ENCODE measurements around the gene ZNF518B.

ZNF518B gene, protein sequence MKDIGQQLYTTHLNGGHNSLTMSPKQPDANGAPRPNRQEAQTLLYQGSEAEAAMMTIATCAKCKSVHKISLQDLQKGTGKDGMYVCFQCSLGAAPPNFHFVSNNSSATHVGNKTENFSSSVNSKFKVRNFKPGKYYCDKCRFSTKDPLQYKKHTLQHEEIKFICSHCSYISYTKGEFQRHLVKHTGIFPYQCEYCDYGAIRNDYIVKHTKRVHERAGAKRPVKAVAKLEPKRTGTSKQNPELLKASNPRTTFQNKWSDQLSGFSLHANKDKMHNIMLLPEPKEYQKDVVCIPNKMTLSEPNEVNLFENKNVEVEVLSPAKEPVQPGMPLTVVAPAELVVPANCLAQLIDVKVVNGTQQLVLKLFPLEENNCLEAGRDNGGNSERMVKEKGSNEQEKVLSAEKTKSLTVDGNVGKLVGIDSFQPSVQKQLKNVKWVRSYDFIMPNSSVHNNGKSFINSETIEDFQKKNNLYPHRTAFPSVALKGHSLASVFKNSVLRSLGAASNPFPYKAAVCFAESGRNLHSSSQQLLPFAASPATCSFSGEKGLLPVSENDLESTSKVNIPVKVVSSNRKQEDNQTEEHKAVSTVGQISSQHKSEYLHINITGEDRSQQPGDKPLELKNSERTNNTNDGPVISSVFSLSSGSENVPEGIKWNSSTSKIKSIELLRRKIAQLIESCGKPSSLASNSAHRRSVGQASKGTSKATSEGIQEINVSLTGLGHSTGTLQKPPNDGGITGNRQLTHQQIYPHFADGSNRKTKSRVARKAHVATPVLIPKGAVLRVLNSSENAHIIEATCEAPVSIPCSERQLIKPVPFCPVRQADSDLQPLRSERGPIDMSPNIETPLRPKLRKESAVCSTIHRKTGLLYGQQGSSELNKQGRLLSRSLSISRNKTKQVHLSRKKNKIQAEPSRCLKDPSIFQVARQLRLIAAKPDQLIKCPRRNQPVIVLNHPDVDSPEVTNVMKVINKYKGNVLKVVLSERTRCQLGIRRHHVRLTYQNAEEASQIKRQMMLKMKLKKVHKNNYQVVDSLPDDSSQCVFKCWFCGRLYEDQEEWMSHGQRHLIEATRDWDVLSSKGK

DNA sequence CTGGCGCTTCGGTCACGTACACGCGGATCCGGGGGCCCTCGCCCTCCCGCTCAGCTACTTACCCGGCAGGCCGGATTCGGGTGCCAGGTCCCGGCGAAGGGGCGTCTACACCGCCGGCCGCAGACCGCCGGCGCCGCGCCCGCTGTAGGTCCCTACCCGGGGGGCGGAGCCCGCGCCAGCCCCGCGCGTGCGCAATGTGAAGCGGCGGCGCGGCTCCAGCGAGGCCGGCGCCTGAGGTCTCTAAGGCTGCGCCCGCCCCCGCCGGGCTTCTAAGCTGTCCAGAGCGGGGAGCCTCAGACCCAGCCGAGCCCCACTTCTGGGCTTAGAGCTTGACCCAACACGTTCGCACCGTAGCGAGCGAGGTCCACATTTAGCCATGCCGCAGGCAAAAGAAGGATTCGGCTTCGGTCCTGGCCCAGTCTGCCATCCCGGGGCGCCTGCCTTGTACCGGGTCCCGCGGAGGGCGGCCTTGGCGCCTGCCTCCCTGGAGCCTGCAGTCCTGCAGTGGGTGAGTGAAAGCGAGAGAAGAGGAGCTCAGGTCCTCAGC lies at the start of gene ZNF518B:
Gene ZNF518B (minus strand): TSS at position 172 of the 547 bp plus-strand sequence. CDS start 11,098 bp downstream, outside the sequence.
- peak; percentile 73 for DNase-seq (ENCODE audit: low spot score)

- DNase-seq (ENCODE audit: low spot score): no peak
Measured at GRCh38 chr4:10506077-10506476, 48.9 kb upstream of the ZNF518B start.

DNA sequence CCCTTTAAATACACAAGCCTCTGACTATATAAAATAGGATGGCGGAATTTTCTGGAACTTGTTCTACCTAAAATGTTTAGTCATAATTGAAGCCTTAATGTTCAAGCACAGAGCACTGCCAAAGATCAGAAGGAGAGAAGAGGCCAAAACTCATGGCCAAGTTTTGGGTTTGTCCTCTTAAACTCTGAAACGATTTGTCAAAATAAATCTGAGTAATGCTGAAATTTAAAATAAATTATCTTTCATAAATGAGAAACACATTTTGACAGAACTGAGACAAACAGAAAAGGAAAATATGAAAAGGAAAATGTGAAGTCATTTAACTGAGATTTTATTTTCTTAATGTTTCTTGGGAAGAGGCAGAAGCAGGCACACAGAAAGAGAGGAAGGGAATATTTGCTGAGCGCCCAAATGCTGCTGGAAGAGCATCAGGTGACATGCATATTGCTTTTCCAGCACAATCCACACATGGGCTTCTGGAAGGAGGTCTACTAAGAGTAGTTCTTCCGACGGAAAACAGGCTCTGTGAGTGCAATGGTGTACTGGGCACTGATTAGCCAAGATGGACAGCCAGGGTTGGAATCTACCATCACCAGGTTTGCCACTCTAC lies 47.4 kb upstream of the ZNF518B start:
- DNase-seq (ENCODE audit: low spot score): no peak

DNA sequence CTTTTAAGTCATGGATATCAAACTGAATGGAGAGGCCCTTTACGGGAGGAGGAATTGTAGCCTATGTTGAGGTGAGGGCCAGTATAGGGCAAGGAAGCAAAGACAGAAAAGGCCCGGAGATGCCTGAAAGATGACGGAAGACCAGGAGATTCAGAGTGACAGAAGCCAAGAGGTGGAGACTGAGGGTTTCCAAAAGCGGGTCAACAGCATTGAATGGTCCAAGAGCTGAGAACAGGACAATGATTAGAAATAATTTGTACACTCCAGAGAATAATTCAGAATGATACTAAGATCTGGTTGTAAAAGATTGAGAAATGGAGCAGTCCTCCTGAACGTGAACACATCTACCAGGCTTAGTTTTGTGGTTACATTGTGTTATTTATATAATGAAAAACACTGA lies 45.5 kb upstream of the ZNF518B start:
- no peak for DNase-seq (ENCODE audit: low spot score)

DNA sequence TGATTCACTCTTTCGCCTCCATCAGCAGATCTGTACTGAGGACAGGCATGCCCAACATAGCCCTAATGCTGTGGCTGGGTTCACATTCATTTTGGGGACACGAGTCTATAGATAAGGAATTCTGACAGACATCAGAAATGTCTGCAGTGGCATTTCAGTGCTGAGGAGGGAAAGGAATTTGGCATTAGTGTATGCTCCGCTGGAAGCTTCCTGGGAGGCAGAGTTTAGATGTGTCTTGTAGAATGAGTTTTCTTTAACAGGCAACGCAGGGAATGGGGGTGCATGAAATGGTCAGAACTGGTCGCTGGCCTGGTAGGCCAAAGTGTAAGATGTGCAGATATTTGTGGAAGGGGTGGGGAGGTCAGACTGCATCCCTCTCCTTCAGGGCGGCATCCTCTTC lies 43.5 kb upstream of the ZNF518B start:
- DNase-seq (ENCODE audit: low spot score): no peak

GRCh38 chr4:10496200-10496599 lies 39.0 kb upstream of the ZNF518B start:
- no peak for DNase-seq (ENCODE audit: low spot score)

GRCh38 chr4:10495651-10496050 lies 38.4 kb upstream of the ZNF518B start:
- no peak for DNase-seq (ENCODE audit: low spot score)

GRCh38 chr4:10492464-10492863 lies 35.2 kb upstream of the ZNF518B start:
- no peak for DNase-seq (ENCODE audit: low spot score)

DNA sequence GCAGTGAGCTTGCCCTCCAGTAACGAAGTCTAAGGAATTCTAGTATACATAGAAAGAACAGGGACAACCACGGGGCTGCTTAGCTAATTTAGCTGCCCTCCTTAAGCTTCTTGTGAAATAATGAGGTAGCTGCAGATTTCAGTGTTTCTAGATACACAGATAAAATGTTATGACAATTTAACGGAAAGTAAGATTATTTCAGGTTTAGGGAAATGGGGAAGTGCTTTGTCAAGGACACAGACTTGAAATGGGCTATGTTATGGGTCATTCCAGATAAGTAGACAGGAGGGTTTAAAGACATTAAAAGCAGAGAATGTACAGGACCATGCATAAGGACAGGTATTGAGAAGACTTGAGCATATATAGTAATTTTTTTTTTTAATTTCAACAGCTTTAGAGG lies 34.2 kb upstream of the ZNF518B start:
- DNase-seq (ENCODE audit: low spot score): no peak

DNA sequence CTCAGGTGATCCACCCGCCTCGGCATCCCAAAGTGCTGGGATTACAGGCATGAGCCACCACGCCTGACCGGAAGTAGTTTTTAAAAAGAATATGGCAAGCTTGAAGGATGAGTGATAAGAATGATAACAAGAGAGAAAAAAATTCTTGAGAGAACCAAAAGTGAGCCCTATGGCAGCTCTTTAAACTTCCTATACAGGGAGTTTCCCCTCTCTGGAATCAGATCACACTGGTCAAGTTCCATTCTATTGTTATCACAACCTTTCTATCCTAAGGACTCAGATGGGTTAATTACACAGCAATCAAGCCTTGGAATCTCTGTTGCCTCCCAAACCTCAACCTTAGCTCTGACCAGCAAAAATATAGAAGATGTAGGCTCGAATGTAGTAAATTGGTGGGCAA lies 33.8 kb upstream of the ZNF518B start:
- no peak for DNase-seq (ENCODE audit: low spot score)

DNA sequence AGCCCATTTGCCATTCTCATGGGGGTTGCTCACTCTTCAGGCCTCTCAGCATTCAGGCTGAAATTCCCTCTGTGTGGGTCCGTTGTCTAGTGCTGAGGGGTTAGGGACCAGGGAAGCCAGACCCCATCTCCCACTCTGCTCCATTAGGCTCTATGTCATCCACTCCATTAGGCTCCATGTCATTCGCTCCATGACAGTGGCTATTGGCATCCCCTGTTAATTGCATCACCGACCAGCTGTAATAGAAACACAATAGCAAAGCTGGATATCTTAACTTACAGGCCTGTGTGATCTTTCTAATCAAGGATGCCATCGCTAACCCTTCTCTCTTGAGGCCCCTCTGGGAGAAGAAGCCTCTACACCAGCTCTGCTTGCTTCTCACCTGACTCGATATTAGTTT lies 25.7 kb upstream of the ZNF518B start:
- DNase-seq (ENCODE audit: low spot score): no peak

DNA sequence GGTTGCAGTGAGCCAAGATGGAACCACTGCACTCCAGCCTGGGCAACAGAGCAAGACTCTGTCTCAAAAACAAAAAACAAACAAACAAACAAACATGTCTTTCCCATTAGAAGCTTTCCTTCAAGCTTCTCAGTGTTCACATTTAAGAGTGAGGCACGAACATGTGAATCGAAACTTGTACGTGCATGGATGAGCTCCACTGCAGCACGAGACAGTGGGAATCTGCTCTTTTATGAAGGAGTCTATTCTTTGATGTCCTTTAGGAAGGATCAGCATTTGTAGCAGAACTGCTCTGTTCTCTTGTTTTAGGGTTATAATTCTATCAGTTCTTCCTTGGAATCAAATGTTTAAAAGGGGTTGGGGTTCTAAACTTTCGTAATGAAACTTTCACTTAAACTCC lies 23.4 kb upstream of the ZNF518B start:
- DNase-seq (ENCODE audit: low spot score): no peak

DNA sequence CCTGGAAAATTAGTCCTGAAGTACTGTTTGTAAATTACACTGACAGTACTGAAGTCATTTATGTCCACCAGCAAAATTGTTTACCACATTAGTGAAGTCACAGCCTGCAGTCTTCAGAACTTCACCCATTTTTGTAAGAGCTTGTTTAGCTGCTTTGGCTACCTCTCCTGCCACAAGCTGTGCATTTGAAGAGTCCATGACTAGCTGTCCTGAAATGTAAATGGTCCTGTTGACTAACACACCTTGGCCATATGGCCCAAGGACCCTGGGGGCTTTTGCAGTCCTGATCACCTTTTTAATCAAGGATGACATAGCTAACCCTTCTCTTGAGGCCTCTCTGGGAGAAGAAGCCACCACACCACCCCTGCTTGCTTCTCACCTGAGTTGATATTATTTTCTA lies 21.4 kb upstream of the ZNF518B start:
- DNase-seq (ENCODE audit: low spot score): no peak

- DNase-seq (ENCODE audit: low spot score): no peak
Measured at GRCh38 chr4:10470505-10470904, 13.3 kb upstream of the ZNF518B start.

DNA sequence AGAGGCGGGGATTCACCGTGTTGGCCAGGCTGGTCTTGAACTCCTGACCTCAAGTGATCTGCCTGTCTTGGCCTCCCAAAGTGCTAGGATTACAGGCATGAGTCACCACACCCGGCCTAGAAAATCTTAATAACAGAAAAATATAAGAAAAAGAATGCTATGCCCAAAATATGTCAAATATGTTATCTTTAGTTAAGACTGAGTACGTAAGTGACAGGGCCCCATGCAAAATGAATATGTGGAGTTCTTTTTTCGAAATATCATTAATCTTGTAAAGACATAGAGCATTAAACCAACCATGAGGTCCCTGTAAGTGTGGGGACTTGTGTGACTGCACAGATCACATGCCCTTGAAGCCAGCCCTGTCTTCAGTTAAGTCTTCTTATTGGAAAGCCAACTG lies 8.9 kb upstream of the ZNF518B start:
- DNase-seq (ENCODE audit: low spot score): no peak

DNA sequence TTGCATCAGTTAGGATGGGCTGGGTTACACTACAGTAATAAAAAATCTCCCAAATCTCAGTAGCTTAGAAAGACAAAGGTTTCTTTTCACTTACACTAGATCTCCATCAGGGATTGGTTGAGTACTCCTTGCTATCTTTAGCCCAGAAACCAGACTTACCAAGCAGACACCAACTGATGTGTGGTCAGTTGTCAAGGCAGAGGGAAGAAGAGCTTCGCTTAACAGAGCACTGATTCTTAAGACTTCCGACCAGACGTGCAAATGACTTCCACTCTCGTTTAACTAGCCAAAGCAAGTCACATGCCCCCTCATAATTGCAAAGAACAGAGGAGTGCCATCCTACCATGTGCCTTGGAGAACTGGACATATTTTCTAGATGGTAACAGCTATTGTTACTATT lies 5.7 kb upstream of the ZNF518B start:
- no peak for DNase-seq (ENCODE audit: low spot score)

DNA sequence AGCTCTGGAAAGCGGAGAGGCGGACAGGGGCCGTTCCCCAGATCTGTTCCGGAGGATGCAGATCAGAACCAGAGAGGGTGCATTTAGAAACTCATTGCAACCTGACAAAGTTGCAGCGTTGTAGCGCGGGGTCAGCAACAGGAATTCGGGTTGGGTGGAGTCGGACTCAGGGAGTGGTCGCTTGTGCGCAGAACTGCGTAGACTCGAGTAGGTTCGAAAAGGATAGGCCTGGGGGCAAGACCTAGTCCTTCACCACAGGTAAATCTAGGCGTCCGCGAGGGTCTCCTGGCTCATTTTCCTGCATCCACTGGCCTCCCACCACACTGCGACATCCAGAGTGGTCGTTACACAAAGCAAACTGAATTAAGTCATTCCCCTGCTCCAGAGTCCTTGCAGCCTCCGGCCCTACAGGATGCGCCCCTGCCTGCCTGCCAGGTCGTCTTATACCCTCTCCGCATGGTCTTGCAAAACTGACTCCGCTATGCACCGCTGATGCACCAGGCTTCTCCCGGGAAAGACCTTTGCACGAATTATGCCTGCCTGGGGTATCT lies 4.7 kb upstream of the ZNF518B start:
- no peak for DNase-seq (ENCODE audit: low spot score)

DNA sequence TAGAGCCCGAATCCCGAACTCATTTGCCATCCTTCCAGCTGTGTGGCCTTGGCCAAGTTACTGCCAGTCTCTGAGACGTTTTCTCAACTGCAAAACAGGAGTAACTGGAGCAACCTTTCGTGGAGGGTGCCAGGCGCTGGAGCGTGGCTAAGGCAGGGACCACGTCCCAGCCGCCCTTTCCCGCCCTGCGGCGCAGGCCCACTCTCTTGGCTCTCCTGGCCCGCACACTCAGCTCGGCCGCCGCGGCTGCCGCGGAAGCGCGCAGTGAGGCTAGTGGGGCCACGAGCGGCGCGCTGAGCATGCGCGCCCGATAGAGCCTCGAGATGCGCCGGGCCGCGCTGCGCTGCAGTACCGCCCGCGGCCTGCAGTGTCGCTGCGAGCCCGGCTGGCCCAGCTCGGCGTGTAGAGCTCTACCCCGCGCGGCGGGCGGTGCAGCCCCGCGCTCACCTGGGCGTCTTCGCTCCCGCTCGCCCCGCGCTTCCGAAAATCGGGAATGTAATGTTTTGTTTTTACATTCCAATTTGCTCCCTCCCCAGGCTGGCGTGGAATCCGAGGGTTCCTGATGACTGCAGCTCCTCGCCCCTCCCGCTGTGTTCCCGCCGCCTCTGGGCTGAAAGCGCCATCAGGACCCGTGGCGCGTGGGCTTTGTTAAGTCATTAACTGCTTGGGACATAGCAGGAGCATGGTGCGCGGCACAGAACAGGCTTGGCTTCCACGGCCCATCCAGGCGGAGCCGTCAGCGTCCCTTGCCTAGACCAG lies 4.0 kb upstream of the ZNF518B start:
- DNase-seq (ENCODE audit: low spot score): peak; percentile 76

DNA sequence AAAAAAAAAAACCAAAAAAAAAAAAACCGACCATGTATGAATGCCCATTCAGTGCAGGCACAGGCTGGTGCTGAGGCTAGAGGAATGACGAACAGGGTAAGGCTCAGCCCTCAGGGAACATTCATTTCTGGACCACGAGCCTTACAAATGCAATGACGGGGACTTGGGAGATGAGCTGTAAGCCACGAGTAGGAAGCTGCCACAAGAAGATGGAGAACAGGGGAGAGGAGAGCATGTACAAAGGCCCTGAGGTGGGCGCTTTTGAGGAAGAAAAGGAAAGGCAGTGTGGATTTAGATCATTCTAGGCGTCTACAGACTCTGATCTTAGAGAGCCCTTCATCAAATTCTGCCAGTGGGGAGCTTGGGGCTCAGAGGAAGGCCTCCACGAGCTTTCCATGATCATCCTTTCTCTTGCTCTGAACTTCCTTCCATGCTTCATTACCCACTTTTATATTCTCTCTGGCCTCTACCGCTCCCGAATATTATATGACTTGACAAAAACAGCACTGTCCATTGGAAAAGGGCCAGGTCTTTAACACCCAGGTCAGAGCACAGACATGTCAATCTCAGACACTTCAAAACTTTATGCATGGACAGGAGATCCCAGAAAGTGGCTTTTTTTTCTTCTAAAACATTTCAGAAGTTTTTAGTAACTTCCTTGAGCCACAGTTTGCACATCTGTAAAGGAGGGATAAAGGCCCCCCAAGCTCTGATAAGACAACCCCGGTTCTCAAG lies 3.3 kb upstream of the ZNF518B start:
- DNase-seq (ENCODE audit: low spot score): no peak

GRCh38 chr4:10459305-10459704 lies 2.1 kb upstream of the ZNF518B start:
- DNase-seq (ENCODE audit: low spot score): no peak

All from hematopoietic multipotent progenitor cell treated with erythropoietin and hydrocortisone succinate and interleukin-3 and kit ligand, for 15 days (in vitro differentiated cells).